ENCODE measurements around the gene MYO18B.
"Not testable (repeated sequence)": the region's sequence is repeated elsewhere in the genome, so short reads cannot be mapped to it uniquely, and the experiment has no call there.

MYO18B gene, protein sequence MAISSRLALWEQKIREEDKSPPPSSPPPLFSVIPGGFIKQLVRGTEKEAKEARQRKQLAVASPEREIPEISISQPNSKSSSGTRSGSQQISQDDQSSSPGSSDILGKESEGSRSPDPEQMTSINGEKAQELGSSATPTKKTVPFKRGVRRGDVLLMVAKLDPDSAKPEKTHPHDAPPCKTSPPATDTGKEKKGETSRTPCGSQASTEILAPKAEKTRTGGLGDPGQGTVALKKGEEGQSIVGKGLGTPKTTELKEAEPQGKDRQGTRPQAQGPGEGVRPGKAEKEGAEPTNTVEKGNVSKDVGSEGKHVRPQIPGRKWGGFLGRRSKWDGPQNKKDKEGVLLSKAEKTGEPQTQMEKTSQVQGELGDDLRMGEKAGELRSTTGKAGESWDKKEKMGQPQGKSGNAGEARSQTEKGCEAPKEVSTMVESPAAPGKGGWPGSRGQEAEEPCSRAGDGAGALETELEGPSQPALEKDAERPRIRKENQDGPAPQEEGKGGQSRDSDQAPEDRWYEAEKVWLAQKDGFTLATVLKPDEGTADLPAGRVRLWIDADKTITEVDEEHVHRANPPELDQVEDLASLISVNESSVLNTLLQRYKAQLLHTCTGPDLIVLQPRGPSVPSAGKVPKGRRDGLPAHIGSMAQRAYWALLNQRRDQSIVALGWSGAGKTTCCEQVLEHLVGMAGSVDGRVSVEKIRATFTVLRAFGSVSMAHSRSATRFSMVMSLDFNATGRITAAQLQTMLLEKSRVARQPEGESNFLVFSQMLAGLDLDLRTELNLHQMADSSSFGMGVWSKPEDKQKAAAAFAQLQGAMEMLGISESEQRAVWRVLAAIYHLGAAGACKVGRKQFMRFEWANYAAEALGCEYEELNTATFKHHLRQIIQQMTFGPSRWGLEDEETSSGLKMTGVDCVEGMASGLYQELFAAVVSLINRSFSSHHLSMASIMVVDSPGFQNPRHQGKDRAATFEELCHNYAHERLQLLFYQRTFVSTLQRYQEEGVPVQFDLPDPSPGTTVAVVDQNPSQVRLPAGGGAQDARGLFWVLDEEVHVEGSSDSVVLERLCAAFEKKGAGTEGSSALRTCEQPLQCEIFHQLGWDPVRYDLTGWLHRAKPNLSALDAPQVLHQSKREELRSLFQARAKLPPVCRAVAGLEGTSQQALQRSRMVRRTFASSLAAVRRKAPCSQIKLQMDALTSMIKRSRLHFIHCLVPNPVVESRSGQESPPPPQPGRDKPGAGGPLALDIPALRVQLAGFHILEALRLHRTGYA (N-terminal part only)

GRCh38 chr22:25741692-25742626 lies at the start of gene MYO18B:
Gene MYO18B (plus strand): TSS chr22:25742188. CDS start chr22:25761093, 18,905 bp downstream.
- no peak for DNase-seq (ENCODE audit: low read depth, low spot score)

DNA sequence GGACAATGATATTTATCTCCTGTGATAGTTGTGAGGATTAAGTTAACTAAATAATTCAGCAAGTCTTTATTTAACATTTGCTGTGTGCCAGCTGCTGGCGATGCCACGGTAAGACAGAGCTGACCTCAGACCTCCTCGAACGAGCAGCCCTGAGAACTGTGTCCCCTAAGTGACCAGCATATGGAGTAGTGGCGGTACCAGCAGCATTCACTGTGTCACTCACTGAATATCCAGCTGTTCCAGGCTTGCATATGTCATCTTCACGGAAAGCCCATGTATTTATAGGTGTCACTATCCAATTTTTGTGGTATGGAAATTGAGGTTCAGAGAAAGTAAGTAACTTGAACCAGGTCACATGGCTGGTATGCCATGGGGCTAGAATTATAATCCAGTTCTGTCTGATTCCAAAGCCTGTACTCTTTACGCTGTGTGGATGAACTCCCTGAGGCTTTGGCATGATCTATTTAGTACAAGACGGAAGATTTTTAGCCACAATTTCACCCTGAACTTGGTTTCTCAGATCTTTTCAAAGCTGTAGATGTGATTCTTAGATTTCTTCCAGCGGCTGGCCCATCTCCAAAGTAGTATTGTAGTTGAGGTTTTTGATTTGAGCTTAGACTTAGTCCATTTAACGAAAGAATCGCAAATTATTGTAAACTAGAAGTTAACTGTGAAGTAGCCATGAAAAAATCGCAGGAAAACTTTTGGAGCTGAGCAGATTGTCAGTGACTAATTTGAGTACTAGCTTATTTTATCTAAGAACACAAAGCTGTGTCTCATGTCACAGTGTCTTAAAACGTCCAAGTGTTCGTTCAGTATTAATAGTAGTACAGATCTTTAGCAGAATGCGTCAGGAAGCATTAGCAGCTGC lies 49.4 kb upstream of the MYO18B start:
- no peak for DNase-seq (ENCODE audit: low read depth, low spot score)

- DNase-seq (ENCODE audit: low read depth, low spot score), result no peak
Measured at GRCh38 chr22:25693268-25693565, 48.8 kb upstream of the MYO18B start.

DNA sequence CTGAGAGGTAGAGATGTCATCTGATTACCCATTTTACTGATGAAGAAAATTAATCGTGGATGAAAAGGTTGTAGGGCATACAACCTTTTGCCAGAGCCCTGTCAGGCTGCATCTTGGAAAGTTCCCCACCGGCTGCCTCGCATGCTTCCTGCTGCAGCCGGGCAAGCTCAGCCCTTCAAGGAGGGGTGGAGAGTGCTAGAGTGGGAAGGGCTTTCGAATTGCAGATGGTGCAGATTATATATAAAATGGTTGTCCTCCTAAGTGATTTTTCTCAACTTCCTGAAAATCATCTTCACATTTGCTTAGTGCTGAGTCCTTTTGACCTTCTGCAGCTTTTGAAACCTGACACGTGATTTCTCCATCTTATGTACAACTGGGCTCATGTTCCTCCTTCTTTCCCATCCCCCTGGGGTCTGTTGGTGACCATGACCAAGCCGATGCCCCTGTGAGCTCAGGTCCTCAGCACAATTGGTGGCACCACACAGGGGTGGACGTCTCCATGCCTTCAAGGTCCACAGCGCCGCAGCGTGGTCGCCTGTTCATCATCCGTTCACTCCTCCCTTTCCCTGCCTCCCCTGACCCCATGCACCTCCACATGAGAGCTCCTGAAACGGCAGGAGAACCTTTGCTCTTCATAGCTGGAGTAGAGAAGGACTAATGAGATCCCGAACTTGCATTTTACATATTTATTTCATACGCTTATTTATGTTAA lies 47.6 kb upstream of the MYO18B start:
- DNase-seq (ENCODE audit: low read depth, low spot score), result no peak

GRCh38 chr22:25695146-25695545 lies 46.8 kb upstream of the MYO18B start:
- DNase-seq (ENCODE audit: low read depth, low spot score), result no peak

DNA sequence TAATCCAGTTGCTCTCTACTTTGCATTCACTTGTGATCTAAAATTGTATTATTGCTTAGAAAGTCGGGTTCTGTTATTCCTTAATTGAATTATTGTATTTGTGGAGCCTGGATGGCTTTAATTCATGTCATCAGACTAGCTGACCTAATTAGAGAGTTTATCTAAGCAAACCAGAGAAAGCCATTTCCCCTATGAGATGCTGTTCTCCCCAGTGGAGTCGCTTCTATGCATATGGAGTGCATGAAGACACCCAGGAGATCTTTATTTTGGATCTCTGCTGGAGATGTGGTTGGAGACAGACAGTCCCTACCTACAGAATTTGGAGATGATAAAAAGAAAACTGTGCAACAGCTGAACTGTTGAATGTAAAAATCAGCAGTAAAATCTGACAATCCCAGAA lies 45.2 kb upstream of the MYO18B start:
- DNase-seq (ENCODE audit: low read depth, low spot score), result no peak

DNA sequence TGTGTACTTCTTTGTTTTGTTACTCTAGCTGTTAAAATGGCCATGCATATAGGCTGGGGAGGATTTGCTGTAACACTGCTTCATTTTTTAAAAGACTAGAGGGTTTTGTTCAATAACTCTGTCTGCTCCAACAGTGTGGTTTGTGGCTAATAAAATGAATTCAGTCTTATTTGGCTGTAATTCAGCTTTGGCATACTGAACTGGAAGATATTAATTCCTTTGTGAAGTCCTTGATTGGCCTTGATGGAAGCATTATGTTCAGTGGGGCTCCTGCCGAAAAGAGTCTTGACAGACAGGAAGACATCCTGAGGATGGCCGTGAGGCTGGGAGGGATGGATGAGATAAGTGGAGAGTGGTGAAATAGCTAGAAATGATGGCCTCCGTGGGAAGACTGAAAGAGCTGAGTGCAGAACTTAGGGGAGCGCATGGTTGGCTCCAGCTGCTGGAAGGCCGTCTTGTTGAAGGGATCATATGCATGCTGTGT lies 44.8 kb upstream of the MYO18B start:
- DNase-seq (ENCODE audit: low read depth, low spot score), result no peak

- DNase-seq (ENCODE audit: low read depth, low spot score), result no peak
Measured at GRCh38 chr22:25697978-25698377, 44.0 kb upstream of the MYO18B start.

GRCh38 chr22:25698461-25698860 lies 43.5 kb upstream of the MYO18B start:
- DNase-seq (ENCODE audit: low read depth, low spot score), result no peak

DNA sequence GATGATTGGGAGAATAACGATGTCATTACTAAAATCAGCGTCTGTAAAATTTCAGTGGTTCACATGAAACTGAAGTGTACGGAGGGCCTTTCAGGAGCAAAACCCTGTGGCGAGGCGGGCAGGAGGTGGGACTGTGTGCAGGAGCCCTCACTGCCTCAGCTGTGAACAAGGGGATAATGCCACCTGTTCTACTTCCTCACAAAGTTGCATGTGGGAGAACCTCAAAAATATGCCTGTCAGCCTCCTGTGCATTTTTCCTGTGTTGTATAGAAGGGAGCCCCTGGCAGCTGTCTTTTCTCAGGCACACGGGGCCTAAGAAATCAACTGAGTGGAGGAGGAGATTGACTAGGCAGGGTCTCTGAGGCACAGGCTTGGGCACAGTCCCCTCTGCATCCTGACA lies 43.0 kb upstream of the MYO18B start:
- no peak for DNase-seq (ENCODE audit: low read depth, low spot score)

GRCh38 chr22:25701056-25701780 lies 40.8 kb upstream of the MYO18B start:
- DNase-seq (ENCODE audit: low read depth, low spot score), result no peak

GRCh38 chr22:25702040-25702439 lies 39.9 kb upstream of the MYO18B start:
- DNase-seq (ENCODE audit: low read depth, low spot score), result no peak

GRCh38 chr22:25702571-25703167 lies 39.3 kb upstream of the MYO18B start:
- DNase-seq (ENCODE audit: low read depth, low spot score), result no peak

GRCh38 chr22:25704701-25705100 lies 37.3 kb upstream of the MYO18B start:
- no peak for DNase-seq (ENCODE audit: low read depth, low spot score)

DNA sequence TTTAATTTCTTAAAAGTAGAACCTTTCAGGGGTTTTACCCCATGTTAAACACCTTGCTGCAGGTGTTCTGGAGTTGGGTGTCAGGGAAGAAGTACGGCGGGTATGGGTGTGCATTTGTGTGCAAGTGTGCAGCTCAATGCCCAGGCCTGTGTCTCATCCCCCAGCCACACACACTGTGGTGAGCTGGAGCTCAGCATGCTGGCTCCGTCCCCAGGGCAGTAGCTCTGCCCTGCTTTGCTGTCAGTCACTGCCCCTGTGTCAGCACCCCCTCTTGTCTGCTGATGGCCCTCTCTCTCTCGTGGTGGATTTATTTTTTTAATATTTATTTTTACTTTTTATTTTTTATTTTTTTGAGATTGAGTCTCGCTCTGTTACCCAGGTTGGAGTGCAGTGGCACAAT lies 35.8 kb upstream of the MYO18B start:
- DNase-seq (ENCODE audit: low read depth, low spot score), result no peak

- DNase-seq (ENCODE audit: low read depth, low spot score), result not testable (repeated sequence)
Measured at GRCh38 chr22:25708430-25708829, 33.6 kb upstream of the MYO18B start.

GRCh38 chr22:25709758-25710157 lies 32.2 kb upstream of the MYO18B start:
- no peak for DNase-seq (ENCODE audit: low read depth, low spot score)

- no peak for DNase-seq (ENCODE audit: low read depth, low spot score)
Measured at GRCh38 chr22:25710501-25710900, 31.5 kb upstream of the MYO18B start.
